NCI-H2196 treated with DMSO at 0.1 percent for 48 hours (cell line): ENCODE results near the gene FSTL4.

Experiments used
- DNase-seq: peaks from one replicate; lab custom pipeline; 2025; ENCODE audit not compliant: unreplicated experiment; lab: John Stamatoyannopoulos, UW

The FSTL4 gene

DNA sequence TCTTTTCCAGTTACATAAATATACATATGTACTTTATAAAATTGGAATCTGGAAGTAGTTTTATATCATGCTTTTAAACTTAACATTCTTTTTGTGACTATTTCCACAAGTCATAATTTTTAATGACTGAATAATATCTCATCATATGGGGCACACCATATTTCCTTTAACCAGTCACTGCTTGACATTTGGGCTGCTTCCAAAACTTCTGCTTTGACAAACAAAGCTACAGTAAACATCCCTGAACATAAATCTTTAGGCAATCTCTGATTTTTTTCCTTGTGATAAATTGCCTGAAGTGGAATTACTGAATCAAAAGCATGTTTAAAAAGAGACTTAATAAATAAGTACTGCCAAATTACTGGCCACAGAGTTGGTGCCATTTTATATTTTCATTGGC lies 178.0 kb downstream of the FSTL4 start:
- no peak for DNase-seq

DNA sequence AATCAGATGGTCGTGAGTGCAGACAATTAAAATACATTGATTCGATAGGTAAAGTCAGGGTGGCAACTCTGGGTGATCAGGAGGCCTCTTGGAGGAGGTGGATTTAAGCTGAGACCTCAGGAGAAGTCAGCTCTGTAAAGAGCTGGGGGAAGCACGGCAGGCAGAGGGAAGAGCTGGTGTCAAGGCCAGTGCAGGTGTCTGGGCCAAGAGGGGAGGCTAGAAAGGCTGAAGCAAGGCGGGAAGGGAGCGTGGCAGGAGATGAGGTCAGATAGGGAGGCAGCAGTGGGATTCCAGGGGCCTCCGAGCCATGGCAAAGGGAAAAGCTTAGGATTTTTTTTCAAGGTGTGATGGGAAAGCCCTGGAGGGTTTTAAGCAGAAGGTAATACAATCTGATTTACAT lies 178.7 kb downstream of the FSTL4 start:
- no peak for DNase-seq

DNA sequence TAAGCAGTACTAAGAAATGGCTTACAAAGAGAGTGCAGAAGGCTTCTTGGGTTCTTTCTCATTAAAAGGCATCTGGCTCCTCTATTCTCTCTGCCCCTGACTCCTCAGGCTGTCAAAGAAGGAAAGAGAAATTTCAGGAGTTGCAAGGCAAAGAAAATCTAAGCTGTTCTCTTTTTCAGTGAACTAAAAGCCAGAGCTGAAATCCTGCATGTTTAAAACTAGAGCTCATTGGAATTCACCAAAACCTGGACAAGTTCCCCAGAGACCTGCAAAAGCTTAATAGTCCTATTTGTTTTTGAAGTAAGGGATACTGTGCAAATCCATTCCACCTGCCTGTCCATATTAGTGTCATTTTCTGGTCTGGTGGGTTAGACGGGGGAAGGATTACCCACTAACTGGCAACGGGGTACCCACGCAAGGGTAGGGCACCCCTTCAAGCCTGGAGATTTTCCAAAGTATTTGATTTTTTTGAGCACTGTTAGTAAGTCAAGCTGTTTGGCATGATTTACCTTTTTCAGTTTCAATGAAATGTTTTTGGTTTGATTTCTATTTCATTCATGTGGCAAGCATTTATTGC lies 179.3 kb downstream of the FSTL4 start:
- DNase-seq, result no peak

DNA sequence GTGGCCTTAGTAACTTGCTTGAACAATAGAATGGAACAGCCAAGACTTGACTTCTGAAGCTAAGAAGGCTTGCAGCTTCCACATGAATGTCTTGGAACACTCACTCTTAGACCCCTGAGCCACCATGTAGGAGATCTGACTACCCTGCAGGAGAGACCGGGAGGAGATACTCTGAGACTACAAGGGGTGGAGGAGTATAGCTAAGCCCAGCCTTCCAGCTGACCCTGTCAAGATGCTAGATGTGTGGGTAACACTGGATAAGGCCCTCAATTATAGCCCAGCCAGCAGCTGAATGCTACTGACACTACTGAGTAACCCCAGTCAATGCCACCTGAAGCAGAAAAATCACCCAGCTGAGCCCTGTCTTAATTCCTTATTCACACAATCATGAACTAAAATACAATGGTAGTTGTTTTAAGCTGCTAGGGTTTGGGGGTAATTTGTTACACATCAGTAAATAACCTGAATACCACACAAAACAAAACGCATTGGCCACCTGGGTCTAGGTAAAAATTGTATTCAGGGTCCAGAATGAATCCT lies 180.9 kb downstream of the FSTL4 start:
- no peak for DNase-seq

DNA sequence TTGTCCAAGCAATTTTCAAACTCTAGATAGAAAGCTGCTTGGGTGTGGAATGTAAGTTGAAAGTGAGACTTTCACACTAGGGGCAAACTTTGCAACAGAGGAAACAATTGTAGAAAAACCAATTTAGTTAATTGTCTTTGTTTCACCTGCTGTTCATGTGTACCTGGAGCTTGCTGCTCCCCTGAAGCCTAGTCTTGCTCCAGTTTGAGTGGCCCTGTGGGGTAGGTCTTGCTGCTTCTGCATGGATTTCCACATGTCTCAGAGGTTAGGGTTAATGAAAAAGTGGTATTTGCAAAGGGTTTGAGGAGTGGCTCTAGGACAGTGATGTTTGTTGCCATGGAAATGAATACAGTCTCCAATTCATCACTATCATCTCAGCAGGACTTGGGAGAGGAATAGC lies 182.2 kb downstream of the FSTL4 start:
- DNase-seq, result no peak

DNA sequence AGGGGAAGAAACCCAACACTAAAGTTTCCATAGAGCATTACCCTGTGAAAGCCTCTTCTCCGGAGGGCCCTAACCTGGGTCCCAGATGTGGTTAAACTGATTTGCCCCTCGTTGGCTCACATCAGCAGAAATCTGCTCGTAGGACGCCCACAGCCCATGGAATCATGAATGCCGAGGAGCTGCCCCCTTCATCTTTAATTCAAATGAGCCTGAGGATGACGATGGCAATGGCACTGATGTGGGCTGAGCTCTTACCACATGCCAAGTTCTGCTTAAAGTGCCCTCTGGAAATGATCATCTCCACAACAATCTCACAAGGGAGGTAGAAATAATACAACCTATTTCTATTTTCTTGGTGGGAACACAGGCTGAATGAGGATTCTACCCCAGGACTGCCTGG lies 183.3 kb downstream of the FSTL4 start:
- DNase-seq, result no peak

DNA sequence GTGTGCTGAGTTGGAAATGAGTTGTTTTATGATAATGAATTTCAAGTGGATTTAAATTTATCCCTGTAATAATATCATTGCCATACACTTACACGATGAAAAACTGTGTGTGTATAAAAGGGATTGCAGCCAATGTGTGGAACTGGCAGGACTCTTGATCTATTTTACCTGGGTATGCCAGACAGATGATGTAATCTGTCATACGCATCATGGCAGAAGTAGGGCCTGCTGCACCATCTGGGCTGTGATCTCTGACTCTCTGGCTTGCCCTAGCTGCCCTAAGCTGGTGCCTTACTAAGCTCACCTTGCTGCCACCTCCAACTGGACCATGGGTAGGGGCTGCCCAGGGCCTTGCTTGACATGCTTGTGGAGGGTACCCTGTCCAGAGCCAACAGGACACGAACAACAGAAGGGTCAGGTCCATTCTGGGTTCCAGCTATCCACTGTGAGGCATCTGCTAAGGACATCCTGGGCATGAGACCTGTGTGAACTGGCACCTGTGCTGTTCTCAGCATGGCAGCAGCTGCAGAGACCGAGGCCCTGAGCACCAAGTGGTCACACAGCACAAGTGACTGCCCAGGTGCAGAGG lies 184.2 kb downstream of the FSTL4 start:
- no peak for DNase-seq

DNA sequence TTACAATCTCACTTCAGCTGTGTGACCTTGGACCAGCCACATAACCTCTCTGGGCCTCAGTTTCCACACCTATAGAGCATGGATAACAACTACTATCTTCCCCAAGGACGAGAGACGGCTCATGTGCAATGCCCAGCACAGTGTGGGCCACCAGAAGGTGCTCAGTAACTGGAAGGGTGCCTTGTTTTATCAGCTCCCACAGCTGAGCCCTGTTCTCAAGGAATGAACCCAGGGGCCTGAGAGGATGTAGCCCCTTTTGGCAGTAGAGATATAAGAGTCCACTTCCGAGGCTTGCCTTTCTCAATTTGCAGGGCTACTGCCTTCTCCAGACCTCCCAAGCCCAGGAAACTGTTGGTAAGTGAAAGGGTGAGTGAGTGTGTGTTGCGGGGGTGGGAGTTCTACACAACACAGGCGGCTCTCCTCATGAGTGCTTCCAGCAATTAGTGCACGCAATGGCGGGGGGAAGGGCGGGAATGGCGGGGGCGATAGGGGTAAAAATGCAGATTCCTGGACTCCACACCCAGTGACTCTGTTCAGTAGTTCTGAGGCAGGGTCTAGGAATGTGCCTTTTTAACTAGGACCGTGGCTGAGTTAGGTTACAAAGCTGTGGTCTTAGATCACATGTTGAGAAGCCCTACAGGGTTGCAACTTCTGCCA lies 185.1 kb downstream of the FSTL4 start:
- DNase-seq, result no peak

DNA sequence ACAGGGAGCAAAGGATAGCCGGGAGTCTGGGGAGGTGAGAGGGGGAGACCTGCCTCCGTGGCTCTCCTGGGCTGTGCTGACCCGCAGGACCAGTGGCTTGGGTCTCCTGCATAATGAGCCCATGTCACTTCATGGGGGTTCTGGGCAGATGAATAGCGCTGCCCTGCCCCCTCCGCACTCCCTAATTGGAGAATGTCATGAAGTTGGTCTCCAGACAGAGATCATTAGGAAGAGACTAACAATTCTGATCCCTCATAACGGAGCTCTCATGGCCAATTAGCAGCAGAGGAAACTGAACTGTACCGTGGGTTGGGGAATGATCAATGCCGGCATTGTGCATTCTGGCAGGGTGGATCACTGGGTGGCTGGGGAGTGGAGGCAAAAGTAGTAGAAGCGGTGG lies 186.1 kb downstream of the FSTL4 start:
- no peak for DNase-seq

DNA sequence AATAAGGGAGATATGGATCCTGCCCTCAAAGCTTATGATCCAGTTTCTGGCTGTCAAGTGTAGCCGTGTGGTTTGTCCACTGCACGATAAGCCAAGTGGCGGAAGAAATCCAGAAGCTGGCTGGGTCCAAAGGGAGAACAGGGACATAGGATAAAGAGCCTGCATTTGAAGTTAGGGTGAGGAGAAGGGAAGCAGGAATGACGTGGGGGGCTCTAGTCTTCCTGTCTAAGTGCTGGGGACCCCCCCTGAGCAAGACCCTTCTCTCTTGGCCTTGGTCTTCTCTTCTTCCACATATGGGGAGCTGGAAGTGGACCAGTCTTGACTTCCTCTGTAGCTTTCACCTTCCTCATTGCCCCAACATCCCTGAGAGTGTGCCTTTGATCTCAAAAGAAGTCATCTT lies 186.6 kb downstream of the FSTL4 start:
- no peak for DNase-seq

DNA sequence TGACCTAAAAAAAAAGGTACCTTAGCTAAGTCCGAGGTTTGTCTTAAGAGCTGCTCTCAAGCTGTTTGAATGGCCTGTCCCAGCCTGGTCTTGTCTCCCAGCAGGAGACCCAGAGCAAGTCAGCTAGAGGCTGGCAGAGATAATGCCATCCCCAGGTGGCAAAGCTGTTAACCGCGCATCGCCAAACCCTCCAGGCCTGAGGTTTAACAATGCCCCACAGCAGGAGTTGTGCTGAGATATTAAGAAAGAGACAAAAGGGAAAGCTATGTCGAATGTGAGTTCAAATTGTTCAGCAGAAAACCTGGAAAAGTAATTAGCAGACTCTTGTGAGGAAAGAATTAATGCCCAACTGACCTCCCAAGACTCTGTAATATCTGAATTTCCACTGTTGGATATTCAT lies 187.1 kb downstream of the FSTL4 start:
- no peak for DNase-seq

DNA sequence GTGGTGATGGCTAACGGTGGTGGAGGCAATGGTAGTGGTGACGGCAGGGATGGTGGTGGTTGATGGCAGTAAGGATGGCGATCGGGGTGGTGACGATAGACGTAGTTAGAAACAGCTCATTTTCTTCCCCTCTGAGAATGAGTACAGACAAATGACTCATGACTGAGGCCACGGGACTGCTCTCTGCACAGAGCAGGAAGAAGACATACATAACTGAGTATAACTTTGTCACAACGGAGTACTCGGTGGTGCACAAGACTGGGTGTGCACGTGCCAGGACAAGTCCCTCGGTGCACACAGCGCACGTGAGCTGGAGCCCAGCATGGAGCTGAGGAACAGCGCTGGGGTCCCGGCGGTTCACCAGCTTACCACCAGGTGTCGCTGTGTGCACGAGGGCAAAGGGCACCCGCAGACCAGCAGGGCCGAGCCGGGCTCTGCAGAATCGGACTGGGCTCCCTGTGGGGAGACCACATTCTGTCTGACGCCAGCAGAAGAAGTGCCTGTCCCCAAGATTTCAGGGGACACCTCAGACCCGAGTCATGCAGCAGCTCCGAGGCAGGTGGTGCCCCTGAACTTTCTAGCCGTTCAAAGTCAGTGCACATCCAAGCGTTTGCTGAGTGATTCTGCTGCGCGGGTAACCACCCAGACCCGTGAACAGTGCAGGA lies 188.6 kb downstream of the FSTL4 start:
- no peak for DNase-seq

DNA sequence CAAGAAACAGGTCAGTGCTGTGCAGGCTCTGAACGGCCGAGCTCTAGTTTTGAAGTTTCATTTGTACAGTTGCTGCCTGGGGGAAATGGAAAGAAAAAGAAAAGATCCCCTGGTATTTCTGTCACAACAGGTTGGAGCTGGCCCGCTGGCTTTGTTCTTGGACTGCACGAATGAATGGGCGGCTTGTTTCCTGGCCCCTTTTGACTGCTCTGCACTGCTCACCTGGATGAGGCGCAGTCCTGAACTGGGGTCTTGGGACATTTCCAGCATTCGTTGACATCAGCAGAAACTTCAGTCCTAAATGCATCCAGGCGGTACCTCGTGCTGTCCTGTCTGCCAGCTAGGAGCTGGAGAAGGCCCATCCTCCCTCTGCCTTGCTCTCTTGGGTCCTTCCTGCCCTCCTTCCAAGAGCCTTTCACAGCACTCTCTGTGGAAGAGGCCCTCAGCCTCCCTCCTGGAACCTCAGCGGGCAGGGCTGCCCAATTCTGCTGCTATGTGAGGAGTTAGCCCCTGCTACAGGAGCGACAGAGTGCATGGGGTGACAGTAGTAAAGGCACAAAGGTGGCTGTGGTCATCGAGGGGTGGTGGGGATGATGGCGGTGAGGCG lies 189.2 kb downstream of the FSTL4 start:
- DNase-seq, result no peak

DNA sequence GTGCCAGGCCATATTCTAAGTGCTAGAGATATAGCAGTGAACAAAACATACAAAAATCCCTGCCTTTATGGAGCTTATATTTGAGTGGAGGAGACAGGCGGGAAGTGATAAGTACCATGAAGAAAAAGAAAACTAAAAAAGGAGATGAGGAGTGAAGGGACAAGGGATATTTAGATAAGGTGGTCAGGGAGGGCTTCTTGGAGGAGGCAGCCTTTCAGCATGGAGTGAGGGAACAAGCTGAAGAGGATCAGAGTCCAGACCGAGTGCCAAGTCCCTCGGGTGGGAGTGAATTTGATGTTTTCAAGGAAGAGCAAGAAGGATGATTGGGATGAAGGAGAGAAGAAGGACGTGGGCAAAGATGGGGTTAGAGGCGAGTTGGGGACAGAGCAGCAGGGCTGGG lies 190.5 kb downstream of the FSTL4 start:
- DNase-seq, result no peak

DNA sequence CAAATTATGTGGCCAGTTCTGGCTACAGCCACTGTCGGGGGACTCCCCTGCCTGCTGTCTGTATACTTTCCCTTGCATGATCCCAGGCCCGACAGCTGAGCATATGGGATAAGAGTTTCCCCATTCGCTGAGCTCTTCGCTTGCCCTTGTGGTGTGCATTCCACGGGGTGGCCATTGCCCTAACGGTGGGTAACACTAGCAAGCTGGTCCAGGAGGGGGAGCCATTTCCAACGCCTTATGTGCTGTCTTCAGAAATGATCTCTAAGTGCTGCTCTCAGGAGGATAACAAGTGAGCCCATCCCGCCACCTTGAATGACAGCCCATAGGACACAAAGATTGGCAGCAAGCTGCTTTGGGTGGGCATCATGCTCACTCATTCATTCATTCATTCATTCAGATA lies 190.9 kb downstream of the FSTL4 start:
- DNase-seq, result no peak

DNA sequence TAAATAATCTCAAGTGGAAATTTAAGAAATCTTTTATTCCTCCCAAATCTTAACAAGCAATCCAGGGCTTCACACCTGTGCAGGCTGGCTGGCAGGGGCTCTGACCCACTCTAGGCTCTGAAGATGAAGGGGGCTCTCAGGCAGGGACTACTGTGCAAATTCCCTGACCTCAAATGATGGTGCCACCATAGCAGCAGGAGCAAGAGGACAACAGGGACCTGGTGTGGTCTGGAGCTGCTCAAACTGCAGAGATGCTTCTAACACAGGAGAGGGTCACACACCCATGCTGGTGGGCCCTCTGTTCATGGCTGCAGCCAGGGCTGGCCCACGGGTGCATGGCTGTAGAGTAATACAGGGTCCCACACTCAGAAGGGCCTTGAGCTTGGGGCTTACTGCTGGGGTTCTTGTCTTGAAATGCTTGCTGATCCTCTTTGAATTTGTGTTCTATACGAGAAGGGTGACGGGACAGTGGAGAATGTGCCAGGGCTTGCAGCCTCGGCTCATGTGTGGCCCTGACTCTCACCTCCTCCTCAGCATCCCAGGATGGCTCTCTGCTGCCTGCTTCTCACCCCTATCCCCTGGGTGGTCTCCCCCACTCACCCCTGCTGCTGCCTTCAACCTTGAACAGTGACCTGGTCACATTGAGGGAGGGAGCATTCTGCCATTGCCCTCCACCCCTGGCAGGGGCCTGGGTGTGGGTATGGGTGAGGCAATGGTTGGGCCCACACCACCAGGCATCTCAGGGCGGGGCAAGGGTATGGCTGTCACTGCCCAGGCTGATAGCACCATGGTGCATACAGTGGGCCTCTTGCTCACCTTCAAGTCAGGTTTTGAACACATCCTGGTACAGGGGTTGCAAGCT lies 191.7 kb downstream of the FSTL4 start:
- no peak for DNase-seq

DNA sequence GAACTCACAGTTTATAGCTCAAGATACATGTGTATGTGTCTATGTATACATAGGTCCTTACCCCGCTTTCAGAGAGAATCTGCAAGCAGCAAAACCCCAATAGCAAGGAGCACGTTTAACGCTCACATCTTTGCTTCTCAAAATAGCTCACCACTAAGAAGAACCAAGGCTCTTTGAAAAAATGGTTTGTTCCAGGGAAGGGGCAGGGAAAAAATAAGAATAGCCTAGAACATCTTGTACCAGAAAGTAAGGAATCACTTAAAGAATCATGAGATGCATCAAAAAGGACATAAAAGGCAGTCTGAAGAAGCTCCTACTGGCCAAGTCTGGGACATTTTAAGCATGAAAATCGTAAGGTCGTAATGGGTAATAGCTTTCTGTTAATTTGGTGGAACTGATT lies 196.4 kb downstream of the FSTL4 start:
- no peak for DNase-seq

DNA sequence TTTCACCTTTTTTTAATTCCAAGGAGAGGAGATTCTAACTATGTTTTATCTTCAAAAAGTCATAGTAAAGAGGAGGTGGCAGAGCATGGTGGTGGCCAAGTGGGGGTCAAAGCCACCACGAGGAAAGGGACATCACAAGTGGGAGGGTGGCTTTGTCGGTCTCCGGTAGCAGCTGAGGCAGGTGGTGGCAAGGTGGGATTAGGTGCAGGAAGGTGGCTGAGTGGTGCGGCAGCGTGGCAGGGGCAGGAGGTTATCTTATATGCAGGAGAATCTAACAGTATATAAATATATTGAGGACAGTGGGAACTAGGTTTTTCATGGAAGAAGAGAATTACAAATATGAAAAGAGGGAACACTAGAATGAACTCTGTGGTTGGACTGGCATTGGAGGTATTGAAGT lies 196.8 kb downstream of the FSTL4 start:
- no peak for DNase-seq

DNA sequence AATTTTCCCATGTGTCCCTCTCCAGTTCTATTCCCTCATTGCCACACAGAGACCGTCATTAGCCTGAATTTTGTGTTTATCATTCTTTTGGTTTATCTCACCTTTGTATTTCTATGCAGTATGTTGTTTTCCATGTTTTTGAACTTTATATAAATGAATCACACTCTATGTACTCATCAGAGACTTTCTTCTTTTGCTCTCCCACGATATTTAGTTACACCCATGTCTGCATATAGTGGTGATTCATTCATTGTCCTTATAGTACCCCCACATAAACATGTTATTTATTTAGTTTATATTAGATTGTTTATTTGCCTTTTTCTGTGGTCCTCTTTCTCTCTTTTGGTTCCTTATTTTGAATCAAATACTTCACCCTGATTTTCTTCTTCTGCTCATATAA lies 199.7 kb downstream of the FSTL4 start:
- no peak for DNase-seq

DNA sequence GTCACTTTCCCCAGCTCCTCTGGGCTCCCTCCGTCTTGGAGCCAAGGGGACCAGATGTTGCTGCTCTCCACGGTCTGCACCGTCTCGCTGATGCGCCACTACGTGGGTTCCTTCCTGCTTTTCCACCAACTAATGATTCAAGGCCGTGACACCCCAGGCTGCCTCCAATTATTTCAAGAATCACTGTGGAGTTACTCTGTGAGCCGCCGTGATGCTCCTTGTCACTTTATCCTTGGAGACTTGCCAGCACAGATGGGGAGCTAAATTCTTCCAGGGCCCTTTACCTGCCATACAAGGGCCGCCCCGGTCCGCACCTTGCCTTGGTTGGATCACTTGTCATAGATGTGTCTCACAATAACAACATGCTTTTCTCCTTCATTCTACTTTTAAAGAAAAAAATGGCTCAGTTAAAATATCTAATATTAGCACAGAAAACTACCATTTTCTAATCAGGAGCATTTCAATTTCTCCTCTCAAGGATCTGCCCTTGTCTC lies 202.0 kb downstream of the FSTL4 start:
- no peak for DNase-seq
